Bone marrow (tissue), 2 donors: ENCODE results near the gene MPPED2.

ENCODE experiments used
- DNase-seq, 2 donors: peaks; one replicate each; lab custom pipeline; 2025; lab: John Stamatoyannopoulos, UW

Gene MPPED2

GRCh38 chr11:30485222-30485621 is 100.9 kb downstream of the MPPED2 start:
- no peak for DNase-seq

- DNase-seq = no peak
These were observed 103.1 kb downstream of the MPPED2 start for GRCh38 chr11:30483056-30483455.

GRCh38 chr11:30481796-30482195 is 104.4 kb downstream of the MPPED2 start:
- DNase-seq = no peak

GRCh38 chr11:30481330-30481729 is 104.8 kb downstream of the MPPED2 start:
- DNase-seq = no peak

GRCh38 chr11:30479899-30480298 is 106.3 kb downstream of the MPPED2 start:
- DNase-seq = no peak

- DNase-seq = no peak
These were observed 107.2 kb downstream of the MPPED2 start for GRCh38 chr11:30478923-30479322.

GRCh38 chr11:30477061-30477460 is 109.1 kb downstream of the MPPED2 start:
- no peak for DNase-seq

- no peak for DNase-seq
These were observed 111.8 kb downstream of the MPPED2 start for GRCh38 chr11:30474151-30474954.

GRCh38 chr11:30471244-30471643 is 114.9 kb downstream of the MPPED2 start:
- no peak for DNase-seq

GRCh38 chr11:30468881-30469280 is 117.3 kb downstream of the MPPED2 start:
- no peak for DNase-seq

- no peak for DNase-seq
These were observed 119.0 kb downstream of the MPPED2 start for GRCh38 chr11:30467176-30467575.

- no peak for DNase-seq
These were observed 120.5 kb downstream of the MPPED2 start for GRCh38 chr11:30465623-30466022.

GRCh38 chr11:30465192-30465591 is 121.0 kb downstream of the MPPED2 start:
- DNase-seq = no peak

GRCh38 chr11:30463266-30463665 is 122.9 kb downstream of the MPPED2 start:
- DNase-seq = no peak

- DNase-seq = no peak
These were observed 123.7 kb downstream of the MPPED2 start for GRCh38 chr11:30462421-30462820.

GRCh38 chr11:30459821-30460220 is 126.3 kb downstream of the MPPED2 start:
- no peak for DNase-seq

- no peak for DNase-seq
These were observed 126.8 kb downstream of the MPPED2 start for GRCh38 chr11:30459306-30459705.

- no peak for DNase-seq
These were observed 127.6 kb downstream of the MPPED2 start for GRCh38 chr11:30458541-30458940.

- no peak for DNase-seq
These were observed 129.1 kb downstream of the MPPED2 start for GRCh38 chr11:30457087-30457486.

- no peak for DNase-seq
These were observed 131.1 kb downstream of the MPPED2 start for GRCh38 chr11:30455025-30455424.

GRCh38 chr11:30454541-30454940 is 131.6 kb downstream of the MPPED2 start:
- no peak for DNase-seq

GRCh38 chr11:30454111-30454510 is 132.0 kb downstream of the MPPED2 start:
- DNase-seq = no peak

GRCh38 chr11:30453705-30454104 is 132.4 kb downstream of the MPPED2 start:
- no peak for DNase-seq

GRCh38 chr11:30452842-30453241 is 133.3 kb downstream of the MPPED2 start:
- no peak for DNase-seq
